ENCODE measurements around the gene PRSS16. TPM values are rescaled to one million over a fixed set of nuclear protein-coding genes. Genes with fewer than 3 reads are reported as not detected.

PRSS16 gene
- polyA plus RNA-seq, 1 experiment: 0.02 TPM

- no peak for DNase-seq (ENCODE audit: low read depth, low spot score)
- CTCF ChIA-PET: interaction anchor here (1.0 kb wide), 1 partner anchor 15 kb away, joined by 3 read pairs; no protein-coding TSS in a partner anchor
- POLR2A ChIA-PET: no interaction called here
Measured at GRCh38 chr6:27251606-27252251, 4.2 kb downstream of the PRSS16 start.

DNA sequence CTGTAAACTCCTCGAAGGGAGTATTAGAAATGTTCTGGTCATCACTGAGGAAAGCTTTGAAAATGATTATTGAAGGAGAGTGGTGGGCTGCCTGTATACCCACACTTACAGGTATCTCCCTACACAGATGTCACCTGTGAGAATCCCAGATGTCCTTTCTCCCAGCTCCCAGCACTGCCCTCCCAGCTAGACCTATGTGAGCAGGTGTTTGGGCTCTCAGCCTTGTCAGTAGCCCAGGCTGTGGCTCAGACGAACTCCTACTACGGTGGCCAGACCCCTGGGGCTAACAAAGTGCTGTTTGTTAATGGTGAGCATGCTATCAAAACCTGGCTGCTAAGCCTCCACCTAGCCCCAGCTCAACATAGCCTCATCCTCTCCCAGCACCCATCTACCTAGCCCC is 7.1 kb downstream of the PRSS16 start:
- Histone ChIP-seq H3K27ac (ENCODE audit: low read depth, low read length) (no peak overlapping the region), H3K9me3 (ENCODE audit: control insufficient read depth, insufficient read depth, low read length) (peaks cover 2% of the 10 kb centered on the region; the same call in 1 of the 2 replicates), H3K27me3 (ENCODE audit: control insufficient read depth, insufficient read depth, low read length) (peaks cover 25% of the 10 kb centered on the region), H3K4me3 (ENCODE audit: low read depth, low read length) (no peak overlapping the region)
- no peak for DNase-seq (ENCODE audit: low read depth, low spot score)
- POLR2A ChIA-PET: no interaction called here
- CTCF ChIA-PET: no interaction called here
- TF ChIP-seq, protein P1, sequence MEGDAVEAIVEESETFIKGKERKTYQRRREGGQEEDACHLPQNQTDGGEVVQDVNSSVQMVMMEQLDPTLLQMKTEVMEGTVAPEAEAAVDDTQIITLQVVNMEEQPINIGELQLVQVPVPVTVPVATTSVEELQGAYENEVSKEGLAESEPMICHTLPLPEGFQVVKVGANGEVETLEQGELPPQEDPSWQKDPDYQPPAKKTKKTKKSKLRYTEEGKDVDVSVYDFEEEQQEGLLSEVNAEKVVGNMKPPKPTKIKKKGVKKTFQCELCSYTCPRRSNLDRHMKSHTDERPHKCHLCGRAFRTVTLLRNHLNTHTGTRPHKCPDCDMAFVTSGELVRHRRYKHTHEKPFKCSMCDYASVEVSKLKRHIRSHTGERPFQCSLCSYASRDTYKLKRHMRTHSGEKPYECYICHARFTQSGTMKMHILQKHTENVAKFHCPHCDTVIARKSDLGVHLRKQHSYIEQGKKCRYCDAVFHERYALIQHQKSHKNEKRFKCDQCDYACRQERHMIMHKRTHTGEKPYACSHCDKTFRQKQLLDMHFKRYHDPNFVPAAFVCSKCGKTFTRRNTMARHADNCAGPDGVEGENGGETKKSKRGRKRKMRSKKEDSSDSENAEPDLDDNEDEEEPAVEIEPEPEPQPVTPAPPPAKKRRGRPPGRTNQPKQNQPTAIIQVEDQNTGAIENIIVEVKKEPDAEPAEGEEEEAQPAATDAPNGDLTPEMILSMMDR (IDR thresholded peaks at IDR 0.05; ENCODE audit: low read depth, low read length): no peak

More at GRCh38 chr6:27251606-27252251, 4.2 kb downstream of the PRSS16 start:
- Histone ChIP-seq H3K27me3 (ENCODE audit: control insufficient read depth, insufficient read depth, low read length) (peaks cover 29% of the 10 kb centered on the region), H3K27ac (ENCODE audit: low read depth, low read length) (no peak overlapping the region), H3K4me3 (ENCODE audit: low read depth, low read length) (peak overlapping the region; percentile 56), H3K9me3 (ENCODE audit: control insufficient read depth, insufficient read depth, low read length) (peaks cover 2% of the 10 kb centered on the region; the same call in 1 of the 2 replicates)
- TF ChIP-seq, protein P1 (IDR thresholded peaks at IDR 0.05; ENCODE audit: low read depth, low read length): peak; percentile 27

GRCh38 chr6:27255866-27256265 is 8.4 kb downstream of the PRSS16 start:
- TF ChIP-seq, protein P1 (IDR thresholded peaks at IDR 0.05; ENCODE audit: low read depth, low read length): no peak
- no peak overlapping the region for H3K4me3 ChIP-seq (ENCODE audit: low read depth, low read length)
- no peak overlapping the region for H3K27ac ChIP-seq (ENCODE audit: low read depth, low read length)
- CTCF ChIA-PET: no interaction called here
- DNase-seq (ENCODE audit: low read depth, low spot score): no peak
- H3K27me3 ChIP-seq (ENCODE audit: control insufficient read depth, insufficient read depth, low read length): peaks cover 14% of the 10 kb centered on the region
- POLR2A ChIA-PET: no interaction called here
- H3K9me3 ChIP-seq (ENCODE audit: control insufficient read depth, insufficient read depth, low read length): peaks cover 2% of the 10 kb centered on the region; the same call in 1 of the 2 replicates

- Histone ChIP-seq H3K27ac (ENCODE audit: low read depth, low read length) (peak overlapping the region; percentile 11), H3K4me3 (ENCODE audit: low read depth, low read length) (peak overlapping the region; percentile 4; the same call in 1 of the 2 replicates), H3K9me3 (ENCODE audit: control insufficient read depth, insufficient read depth, low read length) (no peaks in the 10 kb centered on the region; the same call in 1 of the 2 replicates), H3K27me3 (ENCODE audit: control insufficient read depth, insufficient read depth, low read length) (peaks cover 2% of the 10 kb centered on the region)
- CTCF ChIA-PET: interaction anchor here (0.8 kb wide), 1 partner anchor 161 kb away, joined by 4 read pairs; no protein-coding TSS in a partner anchor
- no peak for DNase-seq (ENCODE audit: low read depth, low spot score)
- TF ChIP-seq, protein P1 (IDR thresholded peaks at IDR 0.05; ENCODE audit: low read depth, low read length): no peak
- POLR2A ChIA-PET: no interaction called here
Measured at GRCh38 chr6:27260369-27260768, 12.9 kb downstream of the PRSS16 start.

DNA sequence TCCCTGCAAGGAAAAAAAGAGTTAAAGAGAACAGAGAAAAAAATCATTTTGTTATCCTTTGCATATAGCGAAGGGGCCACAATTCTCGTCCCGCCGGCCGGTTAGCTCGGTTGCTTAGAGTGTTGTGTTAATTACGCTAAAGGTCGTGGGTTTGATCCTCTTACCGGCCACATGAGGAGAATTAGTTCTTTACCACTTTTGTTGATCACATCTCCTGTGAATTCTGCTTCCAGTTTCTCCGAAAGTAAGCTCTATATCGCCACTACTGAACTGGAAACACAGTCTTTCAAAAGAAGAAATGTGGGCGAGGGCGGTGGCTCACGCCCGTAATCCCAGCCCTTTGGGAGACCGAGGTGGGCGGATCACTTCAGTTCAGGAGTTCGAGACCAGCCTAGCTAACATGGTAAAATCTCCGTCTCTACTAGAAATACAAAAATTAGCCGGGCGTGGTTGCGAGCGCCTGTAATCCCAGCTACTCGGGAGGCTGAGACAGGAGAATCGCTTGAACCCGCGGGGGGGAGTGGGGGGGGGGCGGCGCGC is 13.4 kb downstream of the PRSS16 start:
- Histone ChIP-seq H3K4me3 (ENCODE audit: low read depth, low read length) (no peak overlapping the region; the same call in 1 of the 2 replicates), H3K27me3 (ENCODE audit: control insufficient read depth, insufficient read depth, low read length) (peaks cover 2% of the 10 kb centered on the region), H3K27ac (ENCODE audit: low read depth, low read length) (no peak overlapping the region), H3K9me3 (ENCODE audit: control insufficient read depth, insufficient read depth, low read length) (no peaks in the 10 kb centered on the region; the same call in 1 of the 2 replicates)
- DNase-seq (ENCODE audit: low read depth, low spot score): no peak
- ChIA-PET POLR2A (no interaction called here), CTCF (interaction anchor here (0.8 kb wide), 1 partner anchor 160 kb away, joined by 4 read pairs; no protein-coding TSS in a partner anchor)
- TF ChIP-seq, protein P1 (IDR thresholded peaks at IDR 0.05; ENCODE audit: low read depth, low read length): no peak
